CD14-positive monocyte (primary cell): Measurements from ENCODE around the gene MAP2K5. TPM values are rescaled to one million over a fixed set of nuclear protein-coding genes. Genes with fewer than 3 reads are reported as not detected.

Experiments
- DNase-seq, 3 donors: peaks; one replicate each; pipeline ENCODE4 v3.0.0-alpha.2; 2011 to 2022
- H2AFZ ChIP-seq: 2 replicates; pipeline ENCODE4 v1.6.0; 2012; ENCODE audit warnings: mild to moderate bottlenecking, low read depth, low read length, inconsistent platforms; ENCODE audit not compliant: insufficient read depth, poor library complexity, severe bottlenecking
- H3K27ac ChIP-seq, 2 donors: 1 replicate in 1 of 2; 2 replicates in 1 of 2; pipeline ENCODE4 v1.5.1; 2012 to 2013; ENCODE audit warnings: low read length in 2 of 2, control low read depth in 1 of 2, inconsistent platforms in 1 of 2, low read depth in 1 of 2, mild to moderate bottlenecking in 1 of 2
- H3K27me3 ChIP-seq, 2 donors: one replicate each; pipeline versions ENCODE4 v1.6.0 to v1.6.1; 2011 to 2013; ENCODE audit warnings: low read length in 2 of 2; ENCODE audit not compliant: control insufficient read depth in 2 of 2, insufficient read depth in 2 of 2
- H3K36me3 ChIP-seq, 2 donors: replicated peaks in 1 of 2; 1 replicate in 1 of 2; 2 replicates in 1 of 2; pipeline versions ENCODE4 v1.5.1 to v1.6.1; 2012 to 2013; ENCODE audit warnings: low read length in 2 of 2, control low read depth in 1 of 2, inconsistent platforms in 1 of 2, mild to moderate bottlenecking in 1 of 2; ENCODE audit not compliant: insufficient read depth in 2 of 2, control insufficient read depth in 1 of 2
- H3K4me1 ChIP-seq, 2 donors: 1 replicate in 1 of 2; 2 replicates in 1 of 2; pipeline versions ENCODE4 v1.5.1 to v1.6.1; 2012 to 2013; ENCODE audit warnings: low read length in 2 of 2, control low read depth in 1 of 2, inconsistent platforms in 1 of 2, mild to moderate bottlenecking in 1 of 2, moderate library complexity in 1 of 2; ENCODE audit not compliant: insufficient read depth in 2 of 2, control insufficient read depth in 1 of 2
- H3K4me2 ChIP-seq: replicated peaks from 2 replicates; pipeline ENCODE3; 2012; ENCODE audit warnings: low read length, moderate library complexity, mild to moderate bottlenecking; ENCODE audit not compliant: poor library complexity, severe bottlenecking; ENCODE audit errors: extremely low read depth
- H3K4me3 ChIP-seq, 3 experiments: fragments of 200-600 bp in 1 of 3; sonication (generic) in 1 of 3; replicated peaks in 1 of 3; 1 replicate in 2 of 3; 2 replicates in 1 of 3; pipeline ENCODE4 v1.5.1; 2011 to 2013; ENCODE audit warnings: low read length in 3 of 3, mild to moderate bottlenecking in 3 of 3, control low read depth in 2 of 3, low read depth in 2 of 3, inconsistent platforms in 1 of 3, moderate library complexity in 1 of 3
- H3K79me2 ChIP-seq: 2 replicates; pipeline ENCODE4 v1.6.0; 2012; ENCODE audit warnings: mild to moderate bottlenecking, control low read depth, inconsistent platforms, low read length, moderate library complexity; ENCODE audit not compliant: insufficient read depth
- H3K9ac ChIP-seq: 2 replicates; pipeline ENCODE4 v1.6.0; 2017; ENCODE audit warnings: low read length, mild to moderate bottlenecking; ENCODE audit not compliant: insufficient read depth, poor library complexity, severe bottlenecking
- H3K9me3 ChIP-seq, 2 donors: replicated peaks in 1 of 2; 1 replicate in 1 of 2; 2 replicates in 1 of 2; pipeline versions ENCODE4 v1.5.1 to v1.6.1; 2012 to 2013; ENCODE audit warnings: low read length in 2 of 2, control low read depth in 1 of 2; ENCODE audit not compliant: control insufficient read depth in 1 of 2, insufficient read depth in 1 of 2
- H4K20me1 ChIP-seq: 2 replicates; pipeline ENCODE4 v1.6.0; 2012; ENCODE audit warnings: mild to moderate bottlenecking, low read length, control low read depth, moderate library complexity; ENCODE audit not compliant: insufficient read depth
- H3K27ac Mint-ChIP-seq, 7 donors: one replicate each; pipeline ENCODE4 v1.8.0; 2020; ENCODE audit warnings: mild to moderate bottlenecking in 7 of 7, mixed read lengths in 7 of 7, moderate library complexity in 6 of 7, inconsistent platforms in 2 of 7
- H3K27me3 Mint-ChIP-seq, 3 donors: one replicate each; pipeline ENCODE4 v1.8.0; 2021 to 2022; ENCODE audit warnings: low read depth in 3 of 3, mild to moderate bottlenecking in 3 of 3, mixed read lengths in 3 of 3, moderate library complexity in 3 of 3, inconsistent platforms in 1 of 3
- H3K36me3 Mint-ChIP-seq, 2 donors: one replicate each; pipeline ENCODE4 v1.8.0; 2020; ENCODE audit warnings: mixed read lengths in 2 of 2, inconsistent platforms in 1 of 2, mild to moderate bottlenecking in 1 of 2
- H3K4me1 Mint-ChIP-seq: one replicate; pipeline ENCODE4 v1.8.0; 2020; ENCODE audit warnings: mild to moderate bottlenecking, mixed read lengths
- H3K4me3 Mint-ChIP-seq, 2 donors: one replicate each; pipeline ENCODE4 v1.8.0; 2020; ENCODE audit warnings: mild to moderate bottlenecking in 2 of 2, mixed read lengths in 2 of 2, moderate library complexity in 1 of 2
- H3K9me3 Mint-ChIP-seq, 7 donors: one replicate each; pipeline ENCODE4 v1.8.0; 2020 to 2022; ENCODE audit warnings: mixed read lengths in 7 of 7, mild to moderate bottlenecking in 6 of 7, moderate library complexity in 6 of 7, inconsistent platforms in 2 of 7
- WGBS: methylation state at CpG from one replicate; pipeline ENCODE4 v1.1.5; 2013; ENCODE audit warnings: missing lambda C conversion rate; ENCODE audit not compliant: insufficient coverage; 5-methylcytosine and 5-hydroxymethylcytosine counted together
- intact Hi-C, 2 donors: fragments of 100-400 bp; cut with micrococcal nuclease; formaldehyde crosslinking; loops; one replicate each; pipeline versions ENCODE4 v1.15.0 to v1.15.1; 2023
- polyA plus RNA-seq, 3 donors: library from polyadenylated mRNA; depleted of rRNA in 1 of 3; unstranded in 2 of 3; stranded (reverse) in 1 of 3; fragments of 300-500 nt in 2 of 3; fragments of >200 nt in 1 of 3; fragmentation: Illumina TruSeq in 2 of 3; gene quantifications; 1 replicate in 2 of 3; 2 replicates in 1 of 3; pipeline ENCODE4 v1.2.3, GENCODE V29; 2012 to 2021
- TF ChIP-seq, protein P1 (sequence below): fragments of 200-600 bp; IDR thresholded peaks from one replicate; pipeline ENCODE4 v1.8.0; 2022; ENCODE audit warnings: antibody characterized with exemption, mild to moderate bottlenecking

MAP2K5 gene
- polyA plus RNA-seq, 3 donors, result 10.2 to 11.3 (median 10.6) TPM

DNA sequence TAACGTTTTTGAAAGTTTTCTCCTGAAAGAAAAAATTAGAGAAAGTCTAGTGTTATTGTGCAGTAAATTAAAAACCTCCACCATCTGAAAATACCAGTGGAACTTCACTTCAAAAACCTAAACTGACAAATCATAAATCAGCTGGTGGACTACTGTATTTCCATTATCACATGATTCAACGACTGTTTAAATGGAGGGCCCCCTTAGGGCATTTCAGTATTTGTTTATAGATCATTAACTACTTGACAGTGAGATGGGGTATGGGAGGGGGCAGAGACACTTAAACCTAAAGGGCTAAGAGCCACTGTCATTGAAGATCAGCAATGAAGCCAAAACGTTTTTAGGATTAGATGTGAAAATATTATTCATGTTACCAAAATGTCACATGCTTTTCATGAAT, 30.4 kb upstream of the MAP2K5 start:
- no peak for DNase-seq
- no peaks in the 10 kb centered on the region for H3K27me3 Mint-ChIP-seq
- H3K27ac ChIP-seq, result no peak overlapping the region
- H3K27me3 ChIP-seq, result no peaks in the 10 kb centered on the region
- no peak overlapping the region for H2AFZ ChIP-seq
- H3K4me2 ChIP-seq, result no peak overlapping the region
- no CpG with 5 or more reads among the region's 3 CpGs for WGBS
- intact Hi-C loops, result no loop called here
- no peaks in the 10 kb centered on the region for H3K9me3 Mint-ChIP-seq
- H4K20me1 ChIP-seq, result no peaks in the 10 kb centered on the region
- H3K36me3 Mint-ChIP-seq, result peaks cover 20 to 35% of the 10 kb centered on the region in 2 donors
- H3K4me1 Mint-ChIP-seq, result peaks cover 13% of the 10 kb centered on the region
- H3K4me3 Mint-ChIP-seq, result no peak overlapping the region
- TF ChIP-seq, protein P1, sequence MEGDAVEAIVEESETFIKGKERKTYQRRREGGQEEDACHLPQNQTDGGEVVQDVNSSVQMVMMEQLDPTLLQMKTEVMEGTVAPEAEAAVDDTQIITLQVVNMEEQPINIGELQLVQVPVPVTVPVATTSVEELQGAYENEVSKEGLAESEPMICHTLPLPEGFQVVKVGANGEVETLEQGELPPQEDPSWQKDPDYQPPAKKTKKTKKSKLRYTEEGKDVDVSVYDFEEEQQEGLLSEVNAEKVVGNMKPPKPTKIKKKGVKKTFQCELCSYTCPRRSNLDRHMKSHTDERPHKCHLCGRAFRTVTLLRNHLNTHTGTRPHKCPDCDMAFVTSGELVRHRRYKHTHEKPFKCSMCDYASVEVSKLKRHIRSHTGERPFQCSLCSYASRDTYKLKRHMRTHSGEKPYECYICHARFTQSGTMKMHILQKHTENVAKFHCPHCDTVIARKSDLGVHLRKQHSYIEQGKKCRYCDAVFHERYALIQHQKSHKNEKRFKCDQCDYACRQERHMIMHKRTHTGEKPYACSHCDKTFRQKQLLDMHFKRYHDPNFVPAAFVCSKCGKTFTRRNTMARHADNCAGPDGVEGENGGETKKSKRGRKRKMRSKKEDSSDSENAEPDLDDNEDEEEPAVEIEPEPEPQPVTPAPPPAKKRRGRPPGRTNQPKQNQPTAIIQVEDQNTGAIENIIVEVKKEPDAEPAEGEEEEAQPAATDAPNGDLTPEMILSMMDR, result no peak
- no peaks in the 10 kb centered on the region for H3K79me2 ChIP-seq
- H3K4me3 ChIP-seq, result no peak overlapping the region
- peaks cover 6% of the 10 kb centered on the region in 2 donors for H3K4me1 ChIP-seq
- no peak overlapping the region for H3K27ac Mint-ChIP-seq
- peaks cover 3 to 23% of the 10 kb centered on the region in 2 donors for H3K36me3 ChIP-seq
- no peak overlapping the region for H3K9ac ChIP-seq
- H3K9me3 ChIP-seq, result no peaks in the 10 kb centered on the region

DNA sequence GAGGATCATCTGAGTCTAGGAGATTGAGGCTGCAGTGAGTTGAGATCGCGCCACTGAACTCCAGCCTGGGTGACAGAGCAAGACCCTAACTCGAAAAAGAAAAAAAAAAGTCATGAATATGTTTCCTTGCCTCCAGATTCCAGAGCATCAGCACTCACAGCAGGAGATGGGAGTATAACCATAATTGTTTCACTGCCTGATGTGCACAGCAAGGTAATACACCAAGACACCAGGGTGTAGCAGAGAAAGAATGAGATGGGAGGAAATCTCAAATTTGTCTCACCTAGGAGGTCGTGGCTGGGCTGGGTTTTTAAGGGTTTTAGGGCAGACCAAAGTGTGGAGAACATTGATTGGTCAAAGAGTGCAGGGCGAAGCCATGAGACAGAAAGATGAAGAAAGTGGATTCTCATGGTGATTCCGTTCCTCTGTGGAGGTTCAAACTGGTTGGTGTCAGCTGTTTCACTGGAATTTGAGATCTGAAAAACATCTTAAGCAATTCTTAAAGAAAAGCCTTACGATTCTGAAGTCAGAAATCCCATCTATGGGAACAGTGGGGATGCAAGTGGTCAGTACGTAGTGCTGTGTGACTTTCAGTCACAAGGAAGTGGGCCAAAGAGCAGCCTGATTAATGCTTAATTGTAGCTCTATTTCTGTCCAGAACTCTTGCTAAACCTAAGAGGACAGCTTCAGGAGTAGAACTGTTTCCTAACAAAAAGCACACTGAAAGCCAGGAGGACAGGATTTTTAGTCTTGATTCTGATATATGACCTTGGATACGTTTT, 29.4 kb upstream of the MAP2K5 start:
- H3K36me3 Mint-ChIP-seq, result peaks cover 20 to 35% of the 10 kb centered on the region in 2 donors
- H3K9me3 Mint-ChIP-seq, result no peaks in the 10 kb centered on the region
- no peak overlapping the region for H3K4me2 ChIP-seq
- no peak for DNase-seq
- TF ChIP-seq, protein P1, result no peak
- 84% methylated on average over 8 of the region's 9 CpGs for WGBS
- H3K79me2 ChIP-seq, result no peaks in the 10 kb centered on the region
- H3K4me3 Mint-ChIP-seq, result no peak overlapping the region
- intact Hi-C loops, result no loop called here
- no peak overlapping the region for H2AFZ ChIP-seq
- H3K27me3 ChIP-seq, result no peaks in the 10 kb centered on the region
- peak overlapping the region in 1 of 7 donors; percentile 9 for H3K27ac Mint-ChIP-seq
- no peak overlapping the region for H3K9ac ChIP-seq
- H3K27ac ChIP-seq, result no peak overlapping the region
- H3K27me3 Mint-ChIP-seq, result no peaks in the 10 kb centered on the region
- peaks cover 0 to under 1% of the 10 kb centered on the region in 2 donors for H3K4me1 ChIP-seq
- no peaks in the 10 kb centered on the region for H4K20me1 ChIP-seq
- H3K4me1 Mint-ChIP-seq, result peaks cover 5% of the 10 kb centered on the region
- no peak overlapping the region for H3K4me3 ChIP-seq
- no peaks in the 10 kb centered on the region for H3K9me3 ChIP-seq
- H3K36me3 ChIP-seq, result peaks cover 3 to 23% of the 10 kb centered on the region in 2 donors
